H1 (cell line): ENCODE data around the gene DGCR6L. TPM values are rescaled to one million over a fixed set of nuclear protein-coding genes. Genes with fewer than 3 reads are reported as not detected.
A peak's percentile ranks its signal among the peaks of the same experiment; 100 is the strongest.

Experiments used
- CTCF ChIA-PET: fragments of 300-600 bp; sonication (Branson Sonifier 250); formaldehyde crosslinking; loops from one replicate; lab custom pipeline; 2021; ENCODE audit not compliant: partially characterized antibody; lab: Charles Lee
- POLR2A ChIA-PET: fragments of 300-600 bp; sonication (Branson Sonifier 250); formaldehyde crosslinking; loops from one replicate; lab custom pipeline; 2021; ENCODE audit warnings: inconsistent platforms; ENCODE audit not compliant: partially characterized antibody; lab: Charles Lee
- DNase-seq, 2 experiments: peaks; one replicate each; pipeline versions ENCODE4 v3.0.0 to v3.0.0-alpha.2; 2010 to 2022; ENCODE audit warnings: low spot score in 2 of 2, low read depth in 1 of 2, mixed read lengths in 1 of 2
- FAIRE-seq: peaks from 2 replicates; lab custom pipeline; 2011; peaks lifted over from hg19 to GRCh38; lab: Jason Lieb, UNC
- H2AFZ ChIP-seq: 2 replicates; pipeline ENCODE4 v1.8.1; 2012; ENCODE audit warnings: low read length, inconsistent platforms
- H2AK5ac ChIP-seq: 2 replicates; pipeline ENCODE4 v1.6.1; 2013; ENCODE audit warnings: low read depth, low read length
- H2BK120ac ChIP-seq: replicated peaks from 2 replicates; pipeline ENCODE3; 2013; ENCODE audit warnings: low read depth, low read length, inconsistent platforms
- H2BK12ac ChIP-seq: 2 replicates; pipeline ENCODE4 v1.6.1; 2013; ENCODE audit warnings: low read depth, low read length
- H2BK15ac ChIP-seq: 2 replicates; pipeline ENCODE4 v1.6.1; 2013; ENCODE audit warnings: low read length
- H2BK20ac ChIP-seq: 2 replicates; pipeline ENCODE4 v1.6.1; 2013; ENCODE audit warnings: low read length
- H2BK5ac ChIP-seq: 2 replicates; pipeline ENCODE4 v1.6.1; 2013; ENCODE audit warnings: low read depth, low read length
- H3K14ac ChIP-seq: 2 replicates; pipeline ENCODE4 v1.6.1; 2013; ENCODE audit warnings: inconsistent platforms; ENCODE audit not compliant: insufficient read length
- H3K18ac ChIP-seq: 2 replicates; pipeline ENCODE4 v1.6.1; 2013; ENCODE audit warnings: low read length; ENCODE audit errors: extremely low read depth
- H3K23ac ChIP-seq: 2 replicates; pipeline ENCODE4 v1.6.1; 2013; ENCODE audit warnings: inconsistent platforms; ENCODE audit not compliant: insufficient read length
- H3K23me2 ChIP-seq: 2 replicates; pipeline ENCODE4 v1.6.1; 2013; ENCODE audit warnings: low read depth, low read length
- H3K27ac ChIP-seq: 2 replicates; pipeline ENCODE4 v1.6.1; 2011; ENCODE audit warnings: low read depth, low read length, inconsistent platforms
- H3K27me3 ChIP-seq, 4 experiments: replicated peaks in 1 of 4; 1 replicate in 1 of 4; 2 replicates in 3 of 4; pipeline versions ENCODE4 v1.6.1 to v1.8.1; 2011 to 2013; ENCODE audit warnings: low read length in 3 of 4, mild to moderate bottlenecking in 3 of 4, inconsistent platforms in 2 of 4, mixed read lengths in 2 of 4, moderate library complexity in 1 of 4; ENCODE audit not compliant: control insufficient read depth in 3 of 4, insufficient read depth in 3 of 4; ENCODE audit errors: extremely low read depth in 1 of 4
- H3K36me3 ChIP-seq, 4 experiments: 2 replicates each; pipeline versions ENCODE4 v1.6.1 to v1.8.1; 2011 to 2013; ENCODE audit warnings: mild to moderate bottlenecking in 4 of 4, low read length in 3 of 4, moderate library complexity in 2 of 4, control low read depth in 1 of 4, inconsistent platforms in 1 of 4; ENCODE audit not compliant: insufficient read depth in 4 of 4, control insufficient read depth in 2 of 4
- H3K4ac ChIP-seq: replicated peaks from 2 replicates; pipeline ENCODE3; 2013; ENCODE audit warnings: low read length, low read depth, mixed read lengths, inconsistent platforms; ENCODE audit not compliant: insufficient read length
- H3K4me1 ChIP-seq, 4 experiments: replicated peaks in 1 of 4; 1 replicate in 1 of 4; 2 replicates in 3 of 4; pipeline versions ENCODE4 v1.6.1 to v1.8.1; 2011 to 2013; ENCODE audit warnings: low read length in 3 of 4, inconsistent platforms in 2 of 4, mixed read lengths in 1 of 4; ENCODE audit not compliant: insufficient read depth in 4 of 4, control insufficient read depth in 3 of 4
- H3K4me2 ChIP-seq, 2 experiments: 2 replicates each; pipeline versions ENCODE4 v1.6.1 to v1.8.1; 2011 to 2013; ENCODE audit warnings: low read depth in 2 of 2, low read length in 2 of 2, control low read depth in 1 of 2, inconsistent platforms in 1 of 2, mild to moderate bottlenecking in 1 of 2; ENCODE audit not compliant: insufficient read depth in 1 of 2
- H3K4me3 ChIP-seq, 4 experiments: fragments of 200-600, 300-600 bp in 1 of 4; sonication (generic), shearing (Covaris generic), sonication (Bioruptor Twin) in 1 of 4; 2 replicates each; pipeline versions ENCODE4 v1.5.1 to v1.8.1; 2011 to 2016; ENCODE audit warnings: low read length in 4 of 4, low read depth in 3 of 4, control low read depth in 2 of 4, inconsistent platforms in 2 of 4, mild to moderate bottlenecking in 2 of 4, mixed read lengths in 1 of 4, moderate library complexity in 1 of 4; ENCODE audit not compliant: insufficient read depth in 2 of 4; ENCODE audit errors: extremely low read depth in 1 of 4
- H3K56ac ChIP-seq: replicated peaks from 2 replicates; pipeline ENCODE3; 2013; ENCODE audit warnings: low read depth, mild to moderate bottlenecking, mixed read lengths, low read length, inconsistent platforms; ENCODE audit not compliant: insufficient read length
- H3K79me1 ChIP-seq: 2 replicates; pipeline ENCODE4 v1.6.1; 2013; ENCODE audit warnings: low read depth, low read length, control low read depth
- H3K79me2 ChIP-seq, 2 experiments: 2 replicates each; pipeline versions ENCODE4 v1.6.1 to v1.8.1; 2012 to 2013; ENCODE audit warnings: low read length in 2 of 2, mild to moderate bottlenecking in 2 of 2, inconsistent platforms in 1 of 2; ENCODE audit not compliant: insufficient read depth in 2 of 2, control insufficient read depth in 1 of 2
- H3K9ac ChIP-seq, 4 experiments: replicated peaks in 1 of 4; 1 replicate in 1 of 4; 2 replicates in 3 of 4; pipeline versions ENCODE4 v1.6.1 to v1.8.1; 2011 to 2013; ENCODE audit warnings: low read depth in 3 of 4, low read length in 3 of 4, control low read depth in 2 of 4, mild to moderate bottlenecking in 2 of 4, moderate library complexity in 2 of 4, inconsistent platforms in 1 of 4; ENCODE audit errors: extremely low read depth in 1 of 4
- H3K9me3 ChIP-seq, 2 experiments: 2 replicates each; pipeline versions ENCODE4 v1.6.1 to v1.8.1; 2012 to 2013; ENCODE audit warnings: mild to moderate bottlenecking in 2 of 2, moderate library complexity in 2 of 2, control low read depth in 1 of 2, inconsistent platforms in 1 of 2, low read depth in 1 of 2, low read length in 1 of 2, mixed read lengths in 1 of 2; ENCODE audit not compliant: insufficient read depth in 2 of 2
- H4K20me1 ChIP-seq, 2 experiments: replicated peaks in 1 of 2; 2 replicates each; pipeline versions ENCODE3 to v1.8.1; 2011 to 2013; ENCODE audit warnings: inconsistent platforms in 2 of 2, low read length in 2 of 2, mild to moderate bottlenecking in 1 of 2; ENCODE audit not compliant: insufficient read depth in 2 of 2, control insufficient read depth in 1 of 2
- H4K5ac ChIP-seq: 2 replicates; pipeline ENCODE4 v1.6.1; 2013; ENCODE audit warnings: low read length, low read depth, mixed read lengths, inconsistent platforms; ENCODE audit not compliant: insufficient read length
- H4K8ac ChIP-seq: 2 replicates; pipeline ENCODE4 v1.8.0; 2013; ENCODE audit warnings: mild to moderate bottlenecking, moderate library complexity, low read length, inconsistent platforms; ENCODE audit not compliant: insufficient read depth; ENCODE audit errors: extremely low read depth
- H4K91ac ChIP-seq: replicated peaks from 2 replicates; pipeline ENCODE3; 2013; ENCODE audit warnings: low read length, mixed read lengths, inconsistent platforms; ENCODE audit not compliant: insufficient read length
- FOSL1 ChIP-seq: IDR thresholded peaks from 2 replicates; pipeline ENCODE4 v1.6.1; 2011; ENCODE audit warnings: mild to moderate bottlenecking, low read depth, low read length, moderate library complexity; ENCODE audit not compliant: insufficient read depth
- HDAC2 ChIP-seq, 2 experiments: fragments of 300-600 bp in 1 of 2; sonication (generic) in 1 of 2; IDR thresholded peaks; 2 replicates each; pipeline ENCODE4 v1.6.1; 2011 to 2012; ENCODE audit warnings: low read depth in 2 of 2, low read length in 2 of 2, mild to moderate bottlenecking in 2 of 2, moderate library complexity in 2 of 2, borderline replicate concordance in 1 of 2, inconsistent platforms in 1 of 2
- WGBS, 2 experiments: shearing (Covaris generic) in 1 of 2; methylation state at CpG; one replicate each; pipeline versions ENCODE4 v1.1.6 to v1.1.7; 2013 to 2015; ENCODE audit warnings: low lambda C conversion rate in 2 of 2, mixed read lengths in 2 of 2, inconsistent platforms in 1 of 2, low coverage in 1 of 2, missing lambda C conversion rate in 1 of 2; ENCODE audit not compliant: insufficient replicate concordance in 2 of 2, insufficient coverage in 1 of 2, insufficient read length in 1 of 2; ENCODE audit errors: extremely low coverage in 1 of 2, missing lambda C conversion rate in 1 of 2; 5-methylcytosine and 5-hydroxymethylcytosine counted together
- polyA plus RNA-seq, 7 experiments: library from polyadenylated mRNA; depleted of rRNA in 3 of 7; stranded (reverse) in 5 of 7; unstranded in 2 of 7; fragments of >200 nt in 5 of 7; fragments of 200-250 nt in 2 of 7; gene quantifications; 1 replicate in 5 of 7; 2 replicates in 1 of 7; 4 replicates in 1 of 7; pipeline versions ENCODE4 v1.2.1 to v1.2.3, GENCODE V29; 2011 to 2013; ENCODE audit warnings: missing spikeins in 2 of 7, mixed read lengths in 2 of 7
- total RNA-seq: library from RNA; stranded (reverse); fragmentation: NEBNext Ultra II Directional; extraction: Animal tissue kit (Norgen Biotek cat#: 25700); gene quantifications from 2 replicates; pipeline ENCODE4 v1.2.1, GENCODE V29; 2021
- TF ChIP-seq, protein P1 (sequence below): IDR thresholded peaks from 2 replicates; pipeline ENCODE4 v1.6.1; 2012; ENCODE audit warnings: low read length, inconsistent platforms

The DGCR6L gene
- total and polyA plus RNA-seq, 2 of the 8 experiments (the other 6 are each of a cell fraction or from before 2014, with no cell fraction given), result 43.6 to 72.6 TPM

DNA sequence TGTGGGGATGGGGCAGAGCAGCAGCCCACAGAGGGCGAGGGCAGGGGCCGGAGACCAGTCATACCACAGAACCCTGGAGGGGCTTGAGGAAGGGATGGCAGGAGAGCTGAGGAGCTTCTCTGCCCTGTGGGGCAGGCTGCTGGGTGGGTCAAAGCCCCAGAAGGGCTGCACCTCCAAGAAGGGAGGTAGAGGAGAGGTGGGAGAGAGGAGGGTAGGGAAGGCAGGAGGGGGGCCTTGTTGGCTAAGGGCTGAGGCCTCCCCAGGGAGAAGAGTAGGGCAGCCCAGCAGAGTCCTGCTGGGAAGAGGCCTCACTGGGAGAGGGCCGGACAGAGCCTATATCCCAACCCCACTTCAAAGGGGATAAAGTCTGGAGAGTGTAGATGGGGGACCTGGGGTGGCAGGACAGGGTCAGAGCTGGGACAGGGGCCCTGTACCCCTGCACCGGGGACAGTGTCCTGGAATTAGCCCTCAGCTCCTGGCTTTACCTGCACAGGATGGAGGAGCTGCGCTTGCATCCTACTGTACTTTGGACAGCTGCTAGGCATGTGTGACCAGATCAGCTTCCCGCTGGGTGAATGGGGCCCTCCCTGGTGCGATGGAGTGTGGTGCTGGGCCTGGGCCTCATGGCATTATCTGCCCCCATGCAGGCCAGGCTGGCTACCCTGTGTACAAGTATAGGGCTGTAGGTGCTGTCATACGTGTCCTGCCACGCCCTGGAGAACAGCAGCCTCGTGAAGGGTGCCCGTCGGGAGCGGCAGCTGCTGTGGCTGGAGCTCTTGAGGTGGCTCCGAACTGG lies 7.3 kb downstream of the DGCR6L start:
- no peak overlapping the region for H2BK15ac ChIP-seq
- no peak overlapping the region for H2BK5ac ChIP-seq
- H2AFZ ChIP-seq, result no peak overlapping the region
- H3K4me1 ChIP-seq, result peaks cover 0 to 4% (median under 1%) of the 10 kb centered on the region in 4 experiments; a peak in 2 of 7 replicates
- no peaks in the 10 kb centered on the region for H3K36me3 ChIP-seq
- H4K8ac ChIP-seq, result no peak overlapping the region
- H3K9ac ChIP-seq, result no peak overlapping the region
- POLR2A ChIA-PET, result no interaction called here
- H3K23me2 ChIP-seq, result no peaks in the 10 kb centered on the region
- FAIRE-seq, result no peak
- no peak overlapping the region for H3K18ac ChIP-seq
- H3K79me2 ChIP-seq, result peaks cover 0 to 6% of the 10 kb centered on the region in 2 experiments; a peak in 1 of 4 replicates
- no peak overlapping the region for H4K5ac ChIP-seq
- peak in 1 of 2 experiments; percentile 35 for DNase-seq
- 89% methylated on average over 7 of the region's 14 CpGs; no CpG with 5 or more reads in 1 of the 2 experiments for WGBS, 2 experiments
- 0 out of 2 replicates have a peak, but pooled peaks cover 3% of the 10 kb centered on the region for H3K79me1 ChIP-seq
- H3K14ac ChIP-seq, result no peak overlapping the region
- no peak overlapping the region for H2AK5ac ChIP-seq
- H3K27me3 ChIP-seq, result no peaks in the 10 kb centered on the region
- no peak overlapping the region for H3K4me3 ChIP-seq
- no peak overlapping the region for H4K91ac ChIP-seq
- peaks cover 0 to 8% of the 10 kb centered on the region in 2 experiments for H4K20me1 ChIP-seq
- TF ChIP-seq, protein P1, sequence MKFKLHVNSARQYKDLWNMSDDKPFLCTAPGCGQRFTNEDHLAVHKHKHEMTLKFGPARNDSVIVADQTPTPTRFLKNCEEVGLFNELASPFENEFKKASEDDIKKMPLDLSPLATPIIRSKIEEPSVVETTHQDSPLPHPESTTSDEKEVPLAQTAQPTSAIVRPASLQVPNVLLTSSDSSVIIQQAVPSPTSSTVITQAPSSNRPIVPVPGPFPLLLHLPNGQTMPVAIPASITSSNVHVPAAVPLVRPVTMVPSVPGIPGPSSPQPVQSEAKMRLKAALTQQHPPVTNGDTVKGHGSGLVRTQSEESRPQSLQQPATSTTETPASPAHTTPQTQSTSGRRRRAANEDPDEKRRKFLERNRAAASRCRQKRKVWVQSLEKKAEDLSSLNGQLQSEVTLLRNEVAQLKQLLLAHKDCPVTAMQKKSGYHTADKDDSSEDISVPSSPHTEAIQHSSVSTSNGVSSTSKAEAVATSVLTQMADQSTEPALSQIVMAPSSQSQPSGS, result no peak
- no peak for TF ChIP-seq HDAC2 (IDR thresholded peaks at IDR 0.05; ENCODE audit: borderline replicate concordance in 1 of 2, low read depth in 2 of 2, low read length in 2 of 2)
- no peak for TF ChIP-seq FOSL1
- H2BK20ac ChIP-seq, result no peak overlapping the region
- no peaks in the 10 kb centered on the region for H3K9me3 ChIP-seq
- no peak overlapping the region for H3K27ac ChIP-seq
- no peak overlapping the region for H3K23ac ChIP-seq
- no peak overlapping the region for H2BK12ac ChIP-seq
- H2BK120ac ChIP-seq, result no peak overlapping the region
- no peak overlapping the region for H3K56ac ChIP-seq
- no peak overlapping the region for H3K4me2 ChIP-seq
- CTCF ChIA-PET, result interaction anchor here (0.6 to 1.9 kb wide), 8 partner anchors 17 to 200 kb away, joined by 3 to 6 read pairs (median 4); no protein-coding TSS in a partner anchor
- H3K4ac ChIP-seq, result no peak overlapping the region
